Astrocyte of the cerebellum (primary cell): ENCODE results near the gene FOXRED2.
"Not testable (repeated sequence)": the region's sequence is repeated elsewhere in the genome, so short reads cannot be mapped to it uniquely, and the experiment has no call there.

Experiments used
- DNase-seq: peaks from one replicate; pipeline ENCODE4 v3.0.0-alpha.2; 2011; ENCODE audit warnings: low read depth
- H3K4me3 ChIP-seq: 2 replicates; pipeline ENCODE4 v1.5.1; 2011; ENCODE audit warnings: mild to moderate bottlenecking, low read depth, low read length, moderate library complexity
- in situ Hi-C: cut with HindIII; loops from 2 replicates; pipeline ENCODE4 v1.10.0; 2017; ENCODE audit warnings: low sequenced_read_pairs
- TF ChIP-seq, protein P1 (sequence below): IDR thresholded peaks from 2 replicates; pipeline ENCODE4 v1.5.1; 2012; ENCODE audit warnings: low read length, low read depth, moderate library complexity, mild to moderate bottlenecking; ENCODE audit errors: missing control alignments

The FOXRED2 gene

DNA sequence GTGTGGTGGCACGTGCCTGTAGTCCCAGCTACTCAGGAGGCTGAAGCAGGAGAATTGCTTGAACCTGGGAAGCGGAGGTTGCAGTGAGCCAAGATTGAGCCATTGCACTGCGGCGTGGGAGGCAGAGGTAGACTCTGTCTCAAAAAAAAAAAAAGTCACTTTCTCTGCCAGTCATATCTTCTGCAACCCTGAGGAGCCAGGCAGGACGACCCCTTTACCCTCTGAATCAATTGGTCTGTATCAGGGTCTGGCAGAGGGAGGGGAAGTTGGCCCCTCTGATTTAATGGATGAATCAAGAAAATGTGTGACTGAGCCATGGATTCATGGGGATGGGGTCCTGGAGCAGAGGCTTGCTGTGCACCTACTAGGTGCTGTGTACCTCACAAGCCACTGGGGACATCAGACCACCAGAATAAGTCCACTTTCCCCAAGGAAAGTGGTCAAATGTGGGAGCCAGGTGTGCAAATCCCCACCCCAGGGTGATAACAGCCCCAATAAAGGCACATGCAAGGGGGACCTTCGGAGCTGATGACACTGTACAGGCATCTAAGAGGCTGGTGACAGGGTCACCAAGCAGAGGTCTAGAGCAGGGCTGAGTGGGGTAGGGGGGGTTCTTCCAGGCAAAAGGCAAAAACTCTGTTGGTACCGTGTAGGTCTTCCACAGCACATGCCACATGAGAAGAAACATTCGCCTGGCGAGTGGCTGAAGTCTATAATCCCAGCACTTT, 54.4 kb downstream of the FOXRED2 start:
- TF ChIP-seq, protein P1, sequence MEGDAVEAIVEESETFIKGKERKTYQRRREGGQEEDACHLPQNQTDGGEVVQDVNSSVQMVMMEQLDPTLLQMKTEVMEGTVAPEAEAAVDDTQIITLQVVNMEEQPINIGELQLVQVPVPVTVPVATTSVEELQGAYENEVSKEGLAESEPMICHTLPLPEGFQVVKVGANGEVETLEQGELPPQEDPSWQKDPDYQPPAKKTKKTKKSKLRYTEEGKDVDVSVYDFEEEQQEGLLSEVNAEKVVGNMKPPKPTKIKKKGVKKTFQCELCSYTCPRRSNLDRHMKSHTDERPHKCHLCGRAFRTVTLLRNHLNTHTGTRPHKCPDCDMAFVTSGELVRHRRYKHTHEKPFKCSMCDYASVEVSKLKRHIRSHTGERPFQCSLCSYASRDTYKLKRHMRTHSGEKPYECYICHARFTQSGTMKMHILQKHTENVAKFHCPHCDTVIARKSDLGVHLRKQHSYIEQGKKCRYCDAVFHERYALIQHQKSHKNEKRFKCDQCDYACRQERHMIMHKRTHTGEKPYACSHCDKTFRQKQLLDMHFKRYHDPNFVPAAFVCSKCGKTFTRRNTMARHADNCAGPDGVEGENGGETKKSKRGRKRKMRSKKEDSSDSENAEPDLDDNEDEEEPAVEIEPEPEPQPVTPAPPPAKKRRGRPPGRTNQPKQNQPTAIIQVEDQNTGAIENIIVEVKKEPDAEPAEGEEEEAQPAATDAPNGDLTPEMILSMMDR: no peak
- DNase-seq: no peak
- in situ Hi-C loops: no loop called here
- H3K4me3 ChIP-seq: no peak overlapping the region

DNA sequence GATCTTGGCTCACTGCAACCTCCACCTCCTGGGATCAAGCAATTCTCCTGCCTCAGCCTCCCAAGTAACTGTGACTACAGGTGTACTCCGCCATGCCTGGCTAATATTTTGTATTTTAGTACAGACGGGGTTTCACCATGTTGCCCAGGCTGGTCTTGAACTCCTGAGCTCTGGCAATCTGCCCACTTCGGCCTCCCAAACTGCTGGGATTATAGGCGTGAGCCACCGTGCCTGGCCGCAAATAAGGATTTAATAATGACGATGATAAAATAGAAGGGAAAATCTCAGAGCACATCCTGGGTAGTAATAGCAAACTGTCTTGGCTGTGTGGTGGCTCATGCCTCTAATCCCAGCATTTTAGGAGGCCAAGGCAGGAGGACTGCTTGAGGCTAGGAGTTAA, 55.9 kb downstream of the FOXRED2 start:
- H3K4me3 ChIP-seq, in situ Hi-C loops, DNase-seq: not testable (repeated sequence)

DNA sequence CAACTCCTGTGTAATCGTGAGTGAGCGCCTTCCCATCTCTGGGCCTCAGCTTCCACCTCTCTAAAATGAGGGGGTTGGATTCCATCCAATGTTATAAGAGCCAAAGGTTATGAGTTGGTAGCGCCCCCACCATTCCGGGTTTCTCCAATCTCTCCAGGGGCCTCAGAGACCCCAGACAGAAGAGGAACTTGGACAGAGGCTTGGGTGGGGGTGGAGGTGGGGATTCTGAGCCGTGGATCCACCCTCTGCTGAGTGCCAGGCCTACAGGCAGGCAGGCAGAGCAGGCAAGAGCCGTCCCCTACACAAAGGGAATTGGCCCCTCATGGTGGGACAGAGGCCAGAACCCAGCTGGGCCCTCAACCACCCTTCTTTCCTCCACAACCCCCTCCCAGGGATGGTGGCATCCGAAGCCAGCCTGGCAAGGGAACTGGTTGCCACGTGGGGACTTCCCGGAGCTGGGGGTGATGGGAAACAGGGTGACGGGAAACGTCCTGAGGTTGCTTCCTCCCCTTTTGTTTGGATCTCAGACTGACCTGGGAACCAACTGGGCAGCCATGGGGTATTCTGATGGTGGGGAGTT, 57.2 kb downstream of the FOXRED2 start:
- in situ Hi-C loops: no loop called here
- TF ChIP-seq, protein P1: no peak
- no peak overlapping the region for H3K4me3 ChIP-seq
- DNase-seq: no peak

DNA sequence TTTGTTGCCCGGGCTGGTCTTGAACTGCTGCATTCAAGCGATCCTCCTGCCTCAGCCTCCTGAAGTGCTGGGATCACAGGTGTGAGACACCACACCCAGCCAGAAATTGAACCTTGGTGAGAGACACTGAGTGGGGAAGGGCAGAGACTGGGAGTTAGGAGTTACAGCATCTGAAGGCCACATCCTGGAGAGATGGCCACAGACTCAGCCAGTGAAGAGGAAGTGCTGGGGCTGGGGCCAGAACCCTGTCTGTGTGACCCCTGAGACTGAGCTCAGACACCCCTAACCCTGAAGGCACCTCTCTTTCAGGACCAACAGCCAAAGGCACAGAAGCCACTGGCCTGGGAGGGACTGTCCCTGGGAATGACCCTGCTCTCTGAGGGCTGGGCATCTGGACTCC, 59.2 kb downstream of the FOXRED2 start:
- DNase-seq: no peak
- TF ChIP-seq, protein P1: no peak
- in situ Hi-C loops: no loop called here
- no peak overlapping the region for H3K4me3 ChIP-seq

DNA sequence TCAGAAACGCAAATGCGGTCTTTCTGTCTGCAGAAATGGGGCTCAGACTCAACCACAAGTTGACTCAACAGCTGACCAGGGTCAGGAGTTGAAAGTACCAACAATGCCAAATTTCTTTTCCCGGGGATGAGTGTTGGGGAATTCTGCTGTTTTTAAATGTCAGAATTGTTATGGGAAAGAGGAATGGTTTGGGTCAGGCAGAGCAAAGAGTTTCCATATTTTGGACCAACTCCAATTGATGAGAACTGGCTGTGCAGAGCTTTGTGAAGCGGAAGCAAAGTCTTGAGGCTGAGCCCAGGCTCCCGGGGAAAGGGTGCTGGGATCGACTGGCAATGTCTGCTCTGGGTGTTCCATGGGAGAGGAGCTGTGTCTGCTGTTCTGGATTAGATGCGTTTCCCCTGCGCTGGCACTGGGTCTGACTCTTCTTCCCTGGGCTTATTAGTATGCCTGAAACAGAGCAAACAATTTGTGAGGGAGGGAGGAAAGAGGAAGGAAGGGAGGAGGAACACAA, 61.6 kb downstream of the FOXRED2 start:
- H3K4me3 ChIP-seq: no peak overlapping the region
- TF ChIP-seq, protein P1: no peak
- peak; percentile 87 for DNase-seq
- in situ Hi-C loops: no loop called here

DNA sequence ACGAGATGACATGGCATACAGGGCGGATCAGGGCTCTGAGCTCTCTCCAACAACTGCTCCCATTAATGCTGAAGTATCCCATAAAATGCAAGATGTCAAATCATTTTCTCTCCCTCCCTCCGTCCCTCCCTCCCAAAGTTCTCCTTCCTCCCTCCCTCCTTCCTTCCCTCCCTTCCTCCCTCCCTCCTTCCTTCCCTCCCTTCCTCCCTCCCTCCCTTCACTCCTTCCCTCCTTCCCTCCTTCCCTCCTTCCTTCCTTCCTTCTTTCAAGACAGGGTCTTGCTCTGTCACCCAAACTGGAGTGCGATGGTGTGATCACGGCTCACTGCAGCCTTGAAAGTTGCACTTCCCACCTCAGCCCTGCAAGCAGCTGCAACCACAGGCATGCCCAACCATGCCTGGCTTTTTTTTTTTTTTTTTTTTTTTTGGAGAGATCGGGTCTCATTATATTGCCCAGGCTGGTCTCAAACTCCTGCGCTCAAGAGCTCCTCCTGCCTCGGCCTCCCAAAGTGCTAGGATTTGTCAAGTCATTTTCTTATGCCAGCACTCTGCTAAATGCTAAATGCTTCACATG, 63.6 kb downstream of the FOXRED2 start:
- in situ Hi-C loops: loop anchor here (5.0 kb wide), 2 partner anchors 76 to 101 kb away; no protein-coding TSS in a partner anchor
- H3K4me3 ChIP-seq: no peak overlapping the region
- TF ChIP-seq, protein P1: no peak
- no peak for DNase-seq

DNA sequence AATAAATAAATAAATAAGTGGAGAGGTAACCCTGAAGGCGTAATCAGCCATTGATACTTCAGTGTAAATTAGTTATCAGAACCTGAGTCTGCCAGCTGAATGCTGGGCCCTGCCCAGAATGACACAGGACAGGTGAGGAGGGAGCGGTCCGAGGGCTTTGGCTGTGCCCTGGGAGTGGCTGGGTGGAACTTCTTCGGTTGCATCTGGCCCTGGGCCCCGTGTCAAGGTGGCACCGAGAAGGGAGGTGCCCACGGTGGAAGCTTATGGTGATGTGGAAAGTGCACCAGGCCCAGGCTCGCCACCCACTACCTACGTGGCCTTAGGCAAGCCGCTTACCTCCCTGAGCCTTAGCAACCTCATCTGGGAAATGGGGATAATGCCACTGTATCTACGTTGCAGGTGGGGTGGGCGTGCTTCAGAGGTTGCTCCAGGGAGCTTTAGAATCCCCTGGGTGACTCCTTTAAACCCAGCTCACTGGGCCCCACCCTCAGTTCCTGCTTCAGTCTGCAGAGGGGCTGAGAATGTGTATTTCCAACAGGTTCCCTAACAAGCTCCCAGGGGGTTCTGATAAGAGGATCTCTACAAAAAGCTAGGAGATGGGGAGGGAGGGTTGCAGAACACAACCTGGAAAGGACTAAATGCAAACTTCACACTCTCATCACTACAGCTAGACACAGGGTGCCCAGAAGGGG, 64.2 kb downstream of the FOXRED2 start:
- DNase-seq: no peak
- TF ChIP-seq, protein P1: no peak
- in situ Hi-C loops: loop anchor here (5.0 kb wide), 2 partner anchors 75 to 100 kb away; no protein-coding TSS in a partner anchor
- H3K4me3 ChIP-seq: no peak overlapping the region
